Mesothelial cell of epicardium (in vitro differentiated cells): ENCODE results near the gene EHD4. TPM values are rescaled to one million over a fixed set of nuclear protein-coding genes. Genes with fewer than 3 reads are reported as not detected.

Experiments used
- DNase-seq, 2 experiments: peaks; one replicate each; pipeline ENCODE4 v3.0.0; 2021; ENCODE audit warnings: low spot score in 2 of 2; ENCODE audit not compliant: unreplicated experiment in 2 of 2
- H3K27ac Mint-ChIP-seq: 2 replicates; pipeline ENCODE4 v1.8.0; 2021; ENCODE audit warnings: mixed read lengths
- H3K27me3 Mint-ChIP-seq: 2 replicates; pipeline ENCODE4 v1.8.0; 2021; ENCODE audit warnings: low read depth, mixed read lengths
- H3K36me3 Mint-ChIP-seq: 2 replicates; pipeline ENCODE4 v1.8.0; 2021; ENCODE audit warnings: mixed read lengths
- H3K4me1 Mint-ChIP-seq: 2 replicates; pipeline ENCODE4 v1.8.0; 2021; ENCODE audit warnings: mixed read lengths
- H3K4me3 Mint-ChIP-seq: 2 replicates; pipeline ENCODE4 v1.8.0; 2021; ENCODE audit warnings: mild to moderate bottlenecking, moderate library complexity, mixed read lengths
- H3K9me3 Mint-ChIP-seq: 2 replicates; pipeline ENCODE4 v1.8.0; 2021; ENCODE audit warnings: mixed read lengths
- CTCF ChIP-seq: fragments of 200-600 bp; sonication (generic); IDR thresholded peaks from one replicate; pipeline ENCODE4 v1.5.0; 2021; ENCODE audit warnings: antibody characterized with exemption; ENCODE audit not compliant: unreplicated experiment
- total RNA-seq: library from RNA; stranded (reverse); gene quantifications from 3 replicates; pipeline ENCODE4 v1.2.1, GENCODE V29; 2021

The EHD4 gene
- total RNA-seq, 1 donor from 2014 or later: 16.1 TPM

DNA sequence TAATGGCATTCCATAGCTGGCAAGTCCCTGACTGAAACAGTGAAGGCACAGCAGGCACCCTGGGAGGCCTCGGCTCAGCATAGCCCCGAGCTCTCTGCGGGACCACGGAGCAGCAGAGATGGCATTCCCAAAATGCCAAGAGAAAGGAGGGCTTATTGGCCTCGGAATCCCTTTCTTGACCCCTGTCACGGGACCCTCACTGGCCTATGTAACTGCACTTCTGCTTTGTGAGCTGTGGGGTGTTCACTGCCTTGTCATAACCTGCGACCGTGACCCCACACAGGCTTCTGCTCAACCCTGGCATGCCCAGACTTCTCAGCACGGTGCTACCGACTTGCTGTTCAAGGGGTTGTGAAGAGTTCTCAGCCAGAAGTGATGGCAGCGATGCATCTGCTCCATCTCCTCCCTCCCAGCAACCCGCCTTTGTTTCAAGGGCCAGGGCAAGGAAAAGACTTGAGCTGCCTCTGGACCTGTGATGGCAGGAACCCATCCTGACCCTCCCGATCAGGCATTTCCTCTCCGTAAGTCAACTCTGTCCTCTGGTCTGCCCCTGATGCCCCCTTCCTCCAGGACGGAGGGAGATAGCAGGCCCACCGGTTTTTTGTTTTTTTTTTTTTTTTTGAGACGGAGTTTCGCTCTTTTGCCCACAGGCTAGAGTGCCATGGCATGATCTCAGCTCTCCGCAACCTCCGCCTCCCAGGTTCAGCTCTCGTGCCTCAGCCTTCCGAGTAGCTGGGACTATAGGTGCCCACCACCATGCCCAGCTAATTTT is 30.5 kb downstream of the EHD4 start:
- no peak for DNase-seq
- Mint-ChIP-seq H3K27ac (peak overlapping the region; percentile 97), H3K4me1 (peaks cover 54% of the 10 kb centered on the region), H3K27me3 (no peaks in the 10 kb centered on the region), H3K9me3 (no peaks in the 10 kb centered on the region), H3K4me3 (no peak overlapping the region), H3K36me3 (peaks cover 4% of the 10 kb centered on the region)
- TF ChIP-seq CTCF: no peak

GRCh38 chr15:41940441-41940857 is 31.9 kb downstream of the EHD4 start:
- peaks cover 42% of the 10 kb centered on the region for H3K4me1 Mint-ChIP-seq
- H3K27ac Mint-ChIP-seq: no peak overlapping the region
- no peak overlapping the region for H3K4me3 Mint-ChIP-seq
- H3K36me3 Mint-ChIP-seq: peaks cover 6% of the 10 kb centered on the region
- no peaks in the 10 kb centered on the region for H3K9me3 Mint-ChIP-seq
- no peak for DNase-seq
- no peak for TF ChIP-seq CTCF
- no peaks in the 10 kb centered on the region for H3K27me3 Mint-ChIP-seq

DNA sequence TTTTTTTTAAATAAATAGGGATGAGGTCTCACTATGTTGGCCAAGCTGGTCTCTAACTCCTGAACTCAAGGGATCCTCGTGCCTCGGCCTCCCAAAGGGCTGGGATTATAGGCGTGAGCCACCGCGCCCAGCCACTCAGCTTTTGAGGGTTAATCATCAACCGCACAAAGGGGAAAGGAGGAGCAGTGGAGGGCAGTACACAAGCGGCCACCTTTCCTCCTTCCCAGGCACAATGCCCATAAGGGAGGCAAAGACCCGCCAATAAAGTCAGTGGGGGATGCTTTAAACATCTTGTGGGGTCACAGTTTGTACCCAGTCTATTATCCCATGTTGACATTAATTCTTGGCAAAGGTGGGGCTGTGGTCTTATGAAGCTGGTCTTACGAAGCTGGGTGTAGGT is 32.4 kb downstream of the EHD4 start:
- H3K4me3 Mint-ChIP-seq: no peak overlapping the region
- H3K9me3 Mint-ChIP-seq: no peaks in the 10 kb centered on the region
- peaks cover 6% of the 10 kb centered on the region for H3K36me3 Mint-ChIP-seq
- no peak overlapping the region for H3K27ac Mint-ChIP-seq
- no peak for TF ChIP-seq CTCF
- H3K27me3 Mint-ChIP-seq: no peaks in the 10 kb centered on the region
- H3K4me1 Mint-ChIP-seq: peaks cover 38% of the 10 kb centered on the region
- DNase-seq: no peak

- no peaks in the 10 kb centered on the region for H3K9me3 Mint-ChIP-seq
- no peaks in the 10 kb centered on the region for H3K27me3 Mint-ChIP-seq
- DNase-seq: no peak
- H3K27ac Mint-ChIP-seq: peak overlapping the region; percentile 45
- H3K4me1 Mint-ChIP-seq: peaks cover 25% of the 10 kb centered on the region
- peaks cover 6% of the 10 kb centered on the region for H3K36me3 Mint-ChIP-seq
- no peak for TF ChIP-seq CTCF
- H3K4me3 Mint-ChIP-seq: no peak overlapping the region
Observed at GRCh38 chr15:41937568-41937923, 34.8 kb downstream of the EHD4 start.

GRCh38 chr15:41936649-41937567 is 35.4 kb downstream of the EHD4 start:
- Mint-ChIP-seq H3K4me3 (no peak overlapping the region), H3K4me1 (peaks cover 27% of the 10 kb centered on the region), H3K36me3 (peaks cover 6% of the 10 kb centered on the region), H3K27ac (peak overlapping the region; percentile 45), H3K9me3 (no peaks in the 10 kb centered on the region), H3K27me3 (no peaks in the 10 kb centered on the region)
- DNase-seq: no peak
- no peak for TF ChIP-seq CTCF
